Effector CD4-positive, alpha-beta T cell (primary cell): ENCODE results near the gene MAPK1.
"Not testable (repeated sequence)": the region's sequence is repeated elsewhere in the genome, so short reads cannot be mapped to it uniquely, and the experiment has no call there.

Experiments used
- DNase-seq: peaks from one replicate; pipeline ENCODE4 v3.0.0-alpha.2; 2020

MAPK1 gene

GRCh38 chr22:21845558-21846453 is 21.6 kb downstream of the MAPK1 start:
- DNase-seq, result no peak

GRCh38 chr22:21842946-21843345 is 24.5 kb downstream of the MAPK1 start:
- DNase-seq, result no peak

- no peak for DNase-seq
These were observed 26.0 kb downstream of the MAPK1 start for GRCh38 chr22:21841422-21841821.

GRCh38 chr22:21840236-21840823 is 27.1 kb downstream of the MAPK1 start:
- no peak for DNase-seq

GRCh38 chr22:21839765-21840140 is 27.7 kb downstream of the MAPK1 start:
- no peak for DNase-seq

GRCh38 chr22:21839104-21839764 is 28.2 kb downstream of the MAPK1 start:
- not testable (repeated sequence) for DNase-seq

GRCh38 chr22:21837248-21837979 is 30.0 kb downstream of the MAPK1 start:
- no peak for DNase-seq

- DNase-seq, result not testable (repeated sequence)
These were observed 31.0 kb downstream of the MAPK1 start for GRCh38 chr22:21836486-21836885.

GRCh38 chr22:21835378-21835777 is 32.1 kb downstream of the MAPK1 start:
- DNase-seq, result no peak

GRCh38 chr22:21834869-21835268 is 32.6 kb downstream of the MAPK1 start:
- no peak for DNase-seq

GRCh38 chr22:21832291-21833290 is 34.9 kb downstream of the MAPK1 start:
- DNase-seq, result no peak

GRCh38 chr22:21829523-21829922 is 37.9 kb downstream of the MAPK1 start:
- DNase-seq, result no peak

- no peak for DNase-seq
These were observed 39.2 kb downstream of the MAPK1 start for GRCh38 chr22:21828268-21828638.

GRCh38 chr22:21827628-21828267 is 39.7 kb downstream of the MAPK1 start:
- no peak for DNase-seq

- DNase-seq, result no peak
These were observed 41.2 kb downstream of the MAPK1 start for GRCh38 chr22:21826204-21826603.

GRCh38 chr22:21824962-21825361 is 42.5 kb downstream of the MAPK1 start:
- DNase-seq, result not testable (repeated sequence)

- DNase-seq, result no peak
These were observed 43.0 kb downstream of the MAPK1 start for GRCh38 chr22:21824445-21824912.

- no peak for DNase-seq
These were observed 43.6 kb downstream of the MAPK1 start for GRCh38 chr22:21823740-21824444.

- DNase-seq, result no peak
These were observed 48.2 kb downstream of the MAPK1 start for GRCh38 chr22:21819183-21819770.
